H1 (cell line): ENCODE data around the gene ZNF785. TPM values are rescaled to one million over a fixed set of nuclear protein-coding genes. Genes with fewer than 3 reads are reported as not detected.

Source experiments
- BACH1 ChIP-seq: IDR thresholded peaks from 2 replicates; pipeline ENCODE4 v1.6.1; 2012; ENCODE audit warnings: low read length, improper control_type of control experiment
- BRCA1 ChIP-seq: IDR thresholded peaks from 2 replicates; pipeline ENCODE4 v1.6.1; 2012; ENCODE audit warnings: low read depth, low read length, improper control_type of control experiment
- CHD2 ChIP-seq: IDR thresholded peaks from 2 replicates; pipeline ENCODE4 v1.6.1; 2012; ENCODE audit warnings: low read length, improper control_type of control experiment
- CREB1 ChIP-seq: IDR thresholded peaks from 2 replicates; pipeline ENCODE4 v1.6.1; 2012; ENCODE audit warnings: inconsistent platforms
- CTBP2 ChIP-seq: IDR thresholded peaks from 2 replicates; pipeline ENCODE4 v1.7.0; 2011; ENCODE audit warnings: borderline replicate concordance, mild to moderate bottlenecking, moderate library complexity, mixed read lengths, low read length; ENCODE audit not compliant: insufficient read depth, insufficient read length
- EGR1 ChIP-seq: IDR thresholded peaks from 2 replicates; pipeline ENCODE4 v1.6.1; 2011; ENCODE audit warnings: low read depth, low read length, borderline replicate concordance
- GABPA ChIP-seq: IDR thresholded peaks from 2 replicates; pipeline ENCODE4 v1.6.1; 2011; ENCODE audit warnings: mild to moderate bottlenecking, low read length, moderate library complexity, borderline replicate concordance; ENCODE audit not compliant: insufficient read depth
- GTF2F1 ChIP-seq: IDR thresholded peaks from 2 replicates; pipeline ENCODE4 v1.6.1; 2012; ENCODE audit warnings: low read depth, low read length, improper control_type of control experiment, borderline replicate concordance
- RAD21 ChIP-seq, 2 experiments: IDR thresholded peaks in 1 of 2; conservative IDR thresholded peaks in 1 of 2; 2 replicates each; pipeline ENCODE4 v1.6.1; 2011; ENCODE audit warnings: low read depth in 2 of 2, low read length in 2 of 2, improper control_type of control experiment in 1 of 2, inconsistent platforms in 1 of 2, mild to moderate bottlenecking in 1 of 2, moderate library complexity in 1 of 2
- RFX5 ChIP-seq: IDR thresholded peaks from 2 replicates; pipeline ENCODE4 v1.6.1; 2011; ENCODE audit warnings: low read depth, low read length, improper control_type of control experiment, borderline replicate concordance
- RXRA ChIP-seq: IDR thresholded peaks from 2 replicates; pipeline ENCODE4 v1.6.1; 2011; ENCODE audit warnings: low read depth, mild to moderate bottlenecking, low read length, moderate library complexity; ENCODE audit not compliant: insufficient read depth
- SIN3A ChIP-seq, 2 experiments: IDR thresholded peaks in 1 of 2; conservative IDR thresholded peaks in 1 of 2; 2 replicates each; pipeline ENCODE4 v1.6.1; 2011 to 2012; ENCODE audit warnings: low read length in 2 of 2, improper control_type of control experiment in 1 of 2, low read depth in 1 of 2, mild to moderate bottlenecking in 1 of 2
- SP1 ChIP-seq: IDR thresholded peaks from 2 replicates; pipeline ENCODE4 v1.6.1; 2011; ENCODE audit warnings: low read depth, low read length
- SP2 ChIP-seq: IDR thresholded peaks from 2 replicates; pipeline ENCODE4 v1.6.1; 2012; ENCODE audit warnings: mild to moderate bottlenecking, low read length, inconsistent platforms
- SRF ChIP-seq: IDR thresholded peaks from 2 replicates; pipeline ENCODE4 v1.6.1; 2011; ENCODE audit warnings: mild to moderate bottlenecking, low read depth, low read length, moderate library complexity
- TBP ChIP-seq: IDR thresholded peaks from 2 replicates; pipeline ENCODE4 v1.6.1; 2011; ENCODE audit warnings: low read depth, low read length, improper control_type of control experiment
- TEAD4 ChIP-seq: IDR thresholded peaks from 2 replicates; pipeline ENCODE4 v1.6.1; 2012; ENCODE audit warnings: low read depth, low read length, inconsistent platforms, mixed read lengths
- YY1 ChIP-seq: IDR thresholded peaks from 2 replicates; pipeline ENCODE4 v1.6.1; 2011; ENCODE audit warnings: low read depth, mild to moderate bottlenecking, low read length
- ZNF274 ChIP-seq: IDR thresholded peaks from 2 replicates; pipeline ENCODE4 v1.7.0; 2012; ENCODE audit warnings: low read length, borderline replicate concordance; ENCODE audit errors: extremely low read depth
- polyA plus RNA-seq, 7 experiments: library from polyadenylated mRNA; depleted of rRNA in 3 of 7; stranded (reverse) in 5 of 7; unstranded in 2 of 7; fragments of >200 nt in 5 of 7; fragments of 200-250 nt in 2 of 7; gene quantifications; 1 replicate in 5 of 7; 2 replicates in 1 of 7; 4 replicates in 1 of 7; pipeline versions ENCODE4 v1.2.1 to v1.2.3, GENCODE V29; 2011 to 2013; ENCODE audit warnings: missing spikeins in 2 of 7, mixed read lengths in 2 of 7
- total RNA-seq: library from RNA; stranded (reverse); fragmentation: NEBNext Ultra II Directional; extraction: Animal tissue kit (Norgen Biotek cat#: 25700); gene quantifications from 2 replicates; pipeline ENCODE4 v1.2.1, GENCODE V29; 2021
- TF ChIP-seq, protein P1 (sequence below), 3 experiments: IDR thresholded peaks; 1 replicate in 2 of 3; 2 replicates in 1 of 3; pipeline versions ENCODE4 v1.5.1 to v1.6.1; 2011; ENCODE audit warnings: low read length in 3 of 3, mild to moderate bottlenecking in 3 of 3, inconsistent platforms in 2 of 3, low read depth in 1 of 3, moderate library complexity in 1 of 3; ENCODE audit not compliant: insufficient read depth in 1 of 3; ENCODE audit errors: control extremely low read depth in 1 of 3
- TF ChIP-seq, protein P2 (sequence below): IDR thresholded peaks from 2 replicates; pipeline ENCODE4 v1.6.1; 2012; ENCODE audit warnings: inconsistent platforms

ZNF785 gene
- total and polyA plus RNA-seq, 2 of the 8 experiments (the other 6 are each of a cell fraction or from before 2014, with no cell fraction given) = 8.6 to 12.9 TPM

DNA sequence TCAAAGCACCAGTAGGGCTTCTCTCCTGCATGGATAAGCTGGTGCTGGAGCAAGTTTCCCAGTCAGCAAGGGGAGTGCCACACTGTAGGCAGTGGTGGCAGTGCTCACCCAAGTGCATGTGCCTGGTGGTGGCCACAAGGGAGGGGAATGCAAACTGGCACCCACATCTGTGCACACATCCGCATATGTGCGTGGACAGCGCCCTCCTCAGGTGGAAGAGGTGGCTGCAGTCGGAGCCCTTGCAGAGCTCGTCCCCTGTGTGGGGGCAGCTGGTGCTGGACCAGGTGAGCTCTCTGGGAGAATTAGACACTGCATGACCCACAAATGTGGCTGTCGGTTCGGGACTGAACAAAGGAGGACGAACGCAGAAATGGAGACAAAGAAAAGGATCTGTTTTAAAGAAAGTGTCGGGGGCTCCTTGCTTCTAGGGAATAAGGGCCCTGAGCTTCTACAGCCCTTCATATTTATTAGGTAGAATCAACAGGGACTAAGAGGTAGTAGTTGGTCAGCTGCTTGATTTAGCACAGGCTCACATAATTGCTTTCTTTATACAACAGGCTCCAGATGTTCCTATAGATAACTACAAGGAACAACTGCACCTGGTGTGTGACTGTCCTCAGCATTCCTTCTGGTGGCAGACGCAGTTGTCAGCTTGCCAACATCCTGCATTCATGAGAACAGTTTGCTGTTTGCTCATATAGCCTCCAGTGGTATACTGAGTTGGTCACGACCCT is 30.0 kb upstream of the ZNF785 start (continued):
- TF ChIP-seq, protein P1, sequence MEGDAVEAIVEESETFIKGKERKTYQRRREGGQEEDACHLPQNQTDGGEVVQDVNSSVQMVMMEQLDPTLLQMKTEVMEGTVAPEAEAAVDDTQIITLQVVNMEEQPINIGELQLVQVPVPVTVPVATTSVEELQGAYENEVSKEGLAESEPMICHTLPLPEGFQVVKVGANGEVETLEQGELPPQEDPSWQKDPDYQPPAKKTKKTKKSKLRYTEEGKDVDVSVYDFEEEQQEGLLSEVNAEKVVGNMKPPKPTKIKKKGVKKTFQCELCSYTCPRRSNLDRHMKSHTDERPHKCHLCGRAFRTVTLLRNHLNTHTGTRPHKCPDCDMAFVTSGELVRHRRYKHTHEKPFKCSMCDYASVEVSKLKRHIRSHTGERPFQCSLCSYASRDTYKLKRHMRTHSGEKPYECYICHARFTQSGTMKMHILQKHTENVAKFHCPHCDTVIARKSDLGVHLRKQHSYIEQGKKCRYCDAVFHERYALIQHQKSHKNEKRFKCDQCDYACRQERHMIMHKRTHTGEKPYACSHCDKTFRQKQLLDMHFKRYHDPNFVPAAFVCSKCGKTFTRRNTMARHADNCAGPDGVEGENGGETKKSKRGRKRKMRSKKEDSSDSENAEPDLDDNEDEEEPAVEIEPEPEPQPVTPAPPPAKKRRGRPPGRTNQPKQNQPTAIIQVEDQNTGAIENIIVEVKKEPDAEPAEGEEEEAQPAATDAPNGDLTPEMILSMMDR (IDR thresholded peaks at IDR 0.05; ENCODE audit: control extremely low read depth in 1 of 3, insufficient read depth in 1 of 3, low read depth in 1 of 3, low read length in 3 of 3) = peak; percentile 99 to 100 (median 100)
- TF ChIP-seq TEAD4 (peak; percentile 89), CHD2 (peak; percentile 63; the same call in 1 of the 2 replicates), ZNF274 (no peak), CTBP2 (peak; percentile 82), GTF2F1 (no peak), EGR1 (no peak), BRCA1 (0 out of 2 replicates have a peak, but pooled peaks have one; percentile 13), TBP (no peak), RFX5 (no peak), BACH1 (no peak), SP1 (0 out of 2 replicates have a peak, but pooled peaks have one; percentile 10), RXRA (no peak), RAD21 (IDR thresholded peaks at IDR 0.05 in 1 of 2, conservative IDR thresholded peaks at IDR 0.05 in 1 of 2; ENCODE audit: low read depth in 2 of 2, low read length in 2 of 2) (peak; percentile 99), CREB1 (peak; percentile 63), SIN3A (conservative IDR thresholded peaks at IDR 0.05 in 1 of 2, IDR thresholded peaks at IDR 0.05 in 1 of 2; ENCODE audit: low read depth in 1 of 2, low read length in 2 of 2) (peak in 1 of 2 experiments; percentile 79; a peak in 1 of 4 replicates), SP2 (no peak), YY1 (peak; percentile 73), SRF (no peak), GABPA (peak; percentile 43; the same call in 1 of the 2 replicates)
- TF ChIP-seq, protein P2, sequence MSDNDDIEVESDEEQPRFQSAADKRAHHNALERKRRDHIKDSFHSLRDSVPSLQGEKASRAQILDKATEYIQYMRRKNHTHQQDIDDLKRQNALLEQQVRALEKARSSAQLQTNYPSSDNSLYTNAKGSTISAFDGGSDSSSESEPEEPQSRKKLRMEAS = peak; percentile 88
